ENCODE measurements around the gene DOK4. TPM values are rescaled to one million over a fixed set of nuclear protein-coding genes. Genes with fewer than 3 reads are reported as not detected.

The DOK4 gene
- total RNA-seq, 1 donor from 2014 or later, result 8.4 TPM

- intact Hi-C loops (cut with DNase I), result no loop called here
- ATAC-seq (no peak), DNase-seq (ENCODE audit: missing footprints) (no peak)
Measured at GRCh38 chr16:57482845-57483545, 3.3 kb downstream of the DOK4 start.

DNA sequence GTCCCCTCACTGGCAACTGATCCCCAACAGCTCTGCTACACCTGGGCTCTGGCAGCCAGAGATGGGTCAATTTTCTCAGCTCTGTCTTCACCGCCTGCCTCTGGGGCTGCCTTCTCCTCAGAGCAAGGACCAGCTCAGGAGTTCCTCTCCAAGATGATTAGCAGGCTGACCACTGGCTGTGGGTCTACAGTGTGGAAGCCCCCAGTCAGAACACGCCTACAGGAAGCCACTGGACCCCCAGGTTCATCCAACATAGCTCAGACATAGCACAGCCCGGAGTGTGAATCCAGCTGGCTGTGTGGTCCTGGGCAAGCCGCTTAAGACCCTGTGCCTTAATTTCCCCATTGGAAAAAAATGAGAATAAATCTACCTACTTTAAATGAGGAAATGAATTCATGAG, 4.9 kb downstream of the DOK4 start:
- intact Hi-C loops (cut with DNase I), result no loop called here
- DNase-seq (ENCODE audit: missing footprints) (no peak), ATAC-seq (no peak)

GRCh38 chr16:57480754-57481230, 5.5 kb downstream of the DOK4 start:
- DNase-seq (ENCODE audit: missing footprints) (no peak), ATAC-seq (no peak)
- intact Hi-C loops (cut with DNase I), result no loop called here

GRCh38 chr16:57479976-57480753, 6.1 kb downstream of the DOK4 start:
- intact Hi-C loops (cut with DNase I), result loop anchor here (5.0 kb wide), 1 partner anchor 37 kb away; no protein-coding TSS in a partner anchor
- ATAC-seq, result peak; percentile 80

GRCh38 chr16:57479205-57479975, 6.9 kb downstream of the DOK4 start:
- ATAC-seq (peak; percentile 74), DNase-seq (ENCODE audit: missing footprints) (no peak)
- intact Hi-C loops (cut with DNase I), result loop anchor here (5.0 kb wide), 1 partner anchor 38 kb away; no protein-coding TSS in a partner anchor

More at GRCh38 chr16:57479976-57480753, 6.1 kb downstream of the DOK4 start:
- no peak for DNase-seq (ENCODE audit: missing footprints)

DNA sequence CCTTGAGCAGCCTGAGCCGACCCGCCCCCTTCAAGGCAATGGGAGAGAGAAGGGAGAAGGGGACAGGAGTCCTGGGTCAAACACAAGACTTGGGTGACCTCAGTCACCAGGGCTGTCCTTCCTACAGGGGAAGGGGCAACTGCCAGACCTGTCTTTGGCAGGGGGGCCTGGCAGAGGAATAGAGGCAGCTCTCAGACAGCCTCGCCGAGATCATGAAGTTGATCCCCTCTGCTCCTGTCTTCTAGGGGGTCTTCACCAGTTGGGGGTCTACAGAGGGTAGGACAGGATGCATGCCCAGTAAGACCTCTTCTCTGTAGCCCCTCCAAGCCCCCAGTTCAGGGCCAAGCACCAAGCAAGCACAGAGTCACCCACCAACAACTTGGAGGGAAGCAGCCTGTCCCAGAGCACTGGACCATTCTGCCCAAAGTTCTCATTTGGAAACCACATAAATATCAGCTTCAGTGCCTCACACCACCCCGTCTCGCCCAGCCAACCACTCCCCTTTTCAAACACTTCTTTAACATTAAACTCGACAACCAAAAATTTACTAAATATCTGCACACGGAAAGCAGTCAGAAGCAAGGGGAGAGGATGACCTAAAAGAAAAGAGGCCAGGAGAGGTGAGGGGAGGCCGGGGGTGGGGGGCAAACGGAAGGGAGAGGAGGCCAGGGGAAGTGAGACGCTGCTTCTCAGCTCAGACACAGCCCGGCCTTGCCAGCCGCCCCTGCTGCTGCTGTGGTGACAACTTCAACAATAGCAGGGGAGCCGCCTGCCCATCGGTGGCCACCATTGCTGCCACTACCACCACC, 7.7 kb downstream of the DOK4 start:
- ATAC-seq (no peak), DNase-seq (ENCODE audit: missing footprints) (no peak)
- intact Hi-C loops (cut with DNase I), result loop anchor here (5.0 kb wide), 1 partner anchor 39 kb away; no protein-coding TSS in a partner anchor

DNA sequence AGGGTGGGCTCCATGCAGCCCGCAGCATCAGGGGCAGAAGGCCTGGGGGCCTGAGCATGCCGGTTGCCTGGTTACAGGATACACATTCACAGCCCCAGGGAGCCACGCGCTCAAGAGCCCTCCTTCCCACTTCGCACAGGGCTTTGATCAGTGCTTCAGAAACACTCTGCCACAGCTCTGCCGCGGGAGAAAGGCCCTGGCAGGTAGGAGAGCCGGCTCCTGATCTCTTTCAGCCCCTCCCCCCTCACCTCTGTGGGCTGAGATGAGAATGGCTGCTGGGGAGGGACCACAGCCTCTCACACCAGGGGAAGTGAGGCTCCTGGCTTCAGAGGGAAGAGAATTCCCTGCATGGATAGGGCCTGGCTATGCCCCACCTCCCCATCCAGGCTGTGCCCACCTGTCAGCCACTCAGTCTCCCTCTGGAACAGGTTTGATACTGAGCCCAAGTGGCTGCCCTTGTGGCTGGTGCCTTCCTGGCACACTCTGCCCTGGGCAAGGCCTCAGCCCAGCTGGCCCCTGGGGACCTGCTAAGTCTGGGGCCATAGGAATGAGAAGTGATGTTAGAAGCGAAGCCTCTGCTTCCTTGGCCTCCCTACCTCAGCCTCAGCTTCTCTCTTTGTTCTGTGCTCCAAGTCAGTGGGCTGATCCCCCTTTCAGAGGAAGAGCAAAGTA, 8.6 kb downstream of the DOK4 start:
- intact Hi-C loops (cut with DNase I), result loop anchor here (5.0 kb wide), 1 partner anchor 40 kb away; no protein-coding TSS in a partner anchor
- no peak for DNase-seq (ENCODE audit: missing footprints)
- no peak for ATAC-seq

GRCh38 chr16:57476546-57477410, 9.5 kb downstream of the DOK4 start:
- intact Hi-C loops (cut with DNase I), result loop anchor here (5.0 kb wide), 1 partner anchor 41 kb away; no protein-coding TSS in a partner anchor
- ATAC-seq, result no peak
- no peak for DNase-seq (ENCODE audit: missing footprints)

- DNase-seq (ENCODE audit: missing footprints) (peak; percentile 73), ATAC-seq (no peak)
- intact Hi-C loops (cut with DNase I), result loop anchor here (5.0 kb wide), 1 partner anchor 41 kb away; no protein-coding TSS in a partner anchor
Measured at GRCh38 chr16:57475711-57476339, 10.5 kb downstream of the DOK4 start.

DNA sequence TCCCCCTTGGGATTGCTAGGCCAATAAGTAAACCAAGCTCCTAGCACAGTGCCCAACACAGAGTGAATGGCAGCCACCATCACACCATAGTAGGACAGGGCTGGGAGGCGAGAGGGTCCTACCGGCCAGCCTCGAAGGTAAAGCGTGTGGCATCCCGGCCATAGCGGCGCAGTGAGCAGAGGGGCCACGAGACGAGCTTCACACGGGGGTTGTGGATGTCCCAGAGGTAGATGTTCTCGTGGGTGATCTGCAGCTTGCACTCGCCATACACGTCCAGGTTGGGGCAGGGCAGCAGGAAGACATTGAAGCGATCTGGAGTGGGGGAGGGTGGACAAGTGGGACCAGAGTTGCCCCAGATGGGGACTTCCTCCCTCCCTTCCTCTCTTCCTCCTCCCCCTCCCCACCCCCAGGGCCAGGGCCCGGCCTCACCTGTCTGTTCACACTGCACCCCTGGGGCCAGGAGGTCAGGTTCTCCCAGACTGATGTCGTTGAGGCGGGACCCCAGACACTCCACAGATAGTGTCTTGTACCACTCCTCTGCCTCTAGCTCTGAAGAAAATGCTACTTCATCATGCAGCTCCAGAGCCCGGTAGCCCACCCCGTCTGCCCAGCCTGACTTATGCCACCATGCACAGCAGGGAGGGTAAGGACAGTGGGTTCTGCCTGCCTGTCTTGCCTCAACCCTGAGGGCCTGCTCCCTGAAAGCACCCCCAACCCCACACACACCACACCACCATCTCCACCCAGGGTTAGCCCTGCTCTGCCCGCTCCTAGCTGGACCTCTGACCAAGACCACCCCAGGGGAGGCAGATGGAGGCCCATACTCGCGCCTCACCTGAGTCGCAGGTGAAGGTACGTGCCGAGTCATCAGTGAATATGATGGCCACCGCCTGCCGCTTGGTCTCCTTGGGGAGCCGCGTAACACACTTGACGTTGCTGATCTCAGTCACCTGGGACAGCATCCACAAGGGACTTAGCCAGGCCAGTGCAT, 11.3 kb downstream of the DOK4 start:
- intact Hi-C loops (cut with DNase I), result loop anchor here (5.0 kb wide), 1 partner anchor 42 kb away; no protein-coding TSS in a partner anchor
- no peak for DNase-seq (ENCODE audit: missing footprints)

DNA sequence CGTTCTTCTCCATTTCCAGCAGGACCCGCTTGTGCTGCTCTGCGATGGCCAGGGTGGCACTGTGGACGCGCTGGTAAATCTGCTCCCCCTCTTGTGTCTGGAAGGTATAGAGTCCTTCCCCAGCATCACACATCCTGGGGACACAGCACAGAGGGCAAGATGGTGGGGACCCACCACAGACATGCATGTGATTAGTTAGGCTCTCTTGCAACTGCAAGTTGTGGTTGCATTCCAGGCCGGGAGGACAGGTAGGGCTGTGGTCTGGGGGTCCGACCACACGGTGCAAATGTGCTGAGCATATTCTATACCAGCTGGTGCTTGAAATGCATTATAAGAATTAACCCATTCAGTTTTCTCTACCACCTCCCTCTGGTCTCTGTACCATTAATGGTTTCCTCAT, 12.4 kb downstream of the DOK4 start:
- ATAC-seq (no peak), DNase-seq (ENCODE audit: missing footprints) (no peak)
- intact Hi-C loops (cut with DNase I), result no loop called here

More for the DNA sequence above, 11.3 kb downstream of the DOK4 start:
- ATAC-seq, result no peak

DNA sequence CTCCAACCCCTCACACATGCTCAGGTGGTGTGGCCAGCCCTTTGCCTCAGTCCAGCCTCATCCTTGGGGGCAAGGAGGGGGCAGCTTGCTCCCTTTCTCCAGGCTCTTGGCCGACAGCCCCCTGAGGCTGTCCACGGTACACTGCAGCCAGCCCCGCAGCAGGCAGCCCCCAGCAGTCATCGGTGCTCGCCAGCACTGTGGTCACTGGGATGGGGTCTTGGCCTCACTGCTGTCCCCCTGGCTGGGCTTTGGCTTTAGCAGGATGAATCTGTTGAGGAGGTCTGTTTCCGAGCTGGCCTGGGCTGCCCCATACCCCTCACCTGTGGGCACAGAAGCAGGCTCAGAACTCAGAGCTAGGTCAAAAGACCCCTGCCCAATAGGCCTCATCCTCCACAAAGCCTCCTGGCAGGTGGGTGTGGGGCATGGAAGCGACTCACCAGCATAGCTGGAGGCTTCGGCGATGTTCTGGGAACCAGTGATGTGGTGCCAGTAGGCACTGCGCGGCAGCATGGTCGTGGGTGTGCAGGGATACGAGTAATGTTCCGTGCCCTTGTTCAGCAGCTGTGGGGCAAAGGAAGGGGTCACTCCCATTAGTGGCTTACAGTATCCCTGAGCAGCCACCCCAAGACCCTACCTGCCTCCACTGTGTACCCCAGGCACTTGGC, 13.0 kb downstream of the DOK4 start:
- intact Hi-C loops (cut with DNase I), result no loop called here
- ATAC-seq (no peak), DNase-seq (ENCODE audit: missing footprints) (no peak)

DNA sequence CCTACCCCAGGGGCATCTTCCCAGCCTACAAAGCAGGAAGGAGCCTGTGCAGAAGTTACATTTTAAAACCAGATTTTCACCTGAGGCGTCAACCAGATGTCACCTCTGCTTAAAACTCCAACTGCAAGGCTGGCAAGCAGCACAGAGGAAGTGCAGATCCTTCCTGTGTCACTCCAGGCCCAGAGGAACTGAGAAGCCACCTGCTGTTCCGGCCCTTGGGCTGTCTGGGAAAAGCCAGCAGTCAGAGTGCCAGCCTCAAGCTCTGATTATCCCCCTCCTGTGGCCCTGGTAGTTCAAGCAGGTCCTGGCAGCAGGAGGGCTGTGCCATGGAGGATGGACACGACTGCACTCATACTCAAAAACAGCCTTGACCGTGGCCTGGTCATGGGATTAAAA, 13.6 kb downstream of the DOK4 start:
- intact Hi-C loops (cut with DNase I), result no loop called here
- DNase-seq (ENCODE audit: missing footprints) (no peak), ATAC-seq (no peak)

DNA sequence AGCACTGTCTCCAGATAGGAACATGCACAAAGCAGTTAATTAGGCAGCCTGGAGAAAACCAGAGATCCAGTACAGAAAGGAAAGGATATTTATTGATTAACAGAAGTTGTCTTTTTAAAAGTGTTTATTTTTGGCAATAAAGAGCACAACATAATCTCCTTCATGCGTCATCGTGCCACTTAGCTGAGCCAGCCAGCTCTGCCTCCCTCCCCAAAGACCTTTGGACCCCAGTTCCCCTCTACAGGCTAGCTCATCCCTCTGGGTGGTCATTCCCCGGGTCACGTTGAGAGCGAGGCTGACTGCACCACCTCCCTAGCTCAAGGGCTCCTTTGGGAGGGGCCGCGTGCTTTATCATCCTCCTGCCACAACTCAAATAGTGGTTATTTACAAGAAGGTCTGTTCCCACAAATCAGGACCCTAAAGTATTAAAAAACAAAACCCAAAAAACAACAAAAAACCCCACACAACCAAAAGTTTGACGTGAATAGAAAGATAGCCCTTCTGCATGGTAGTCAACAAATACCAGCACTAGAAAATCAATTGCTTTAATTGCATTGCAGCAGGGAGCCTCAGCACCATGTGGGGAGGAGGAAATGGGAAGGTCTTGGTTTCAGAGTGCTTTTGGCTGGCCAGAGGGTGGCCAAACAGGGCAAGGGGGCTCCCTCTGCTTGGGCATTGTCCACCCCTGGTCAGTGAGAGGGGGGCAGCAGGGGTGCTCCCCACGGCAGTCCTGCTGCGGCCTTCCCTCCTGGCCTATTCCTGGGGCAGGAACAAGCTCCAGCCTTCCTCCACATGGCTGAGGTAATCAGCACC, 14.2 kb downstream of the DOK4 start:
- no peak for DNase-seq (ENCODE audit: missing footprints)
- ATAC-seq, result no peak
- intact Hi-C loops (cut with DNase I), result no loop called here
